ENCODE data around the gene DNTTIP2.
"Not testable (repeated sequence)": the region's sequence is repeated elsewhere in the genome, so short reads cannot be mapped to it uniquely, and the experiment has no call there.

The DNTTIP2 gene

DNA sequence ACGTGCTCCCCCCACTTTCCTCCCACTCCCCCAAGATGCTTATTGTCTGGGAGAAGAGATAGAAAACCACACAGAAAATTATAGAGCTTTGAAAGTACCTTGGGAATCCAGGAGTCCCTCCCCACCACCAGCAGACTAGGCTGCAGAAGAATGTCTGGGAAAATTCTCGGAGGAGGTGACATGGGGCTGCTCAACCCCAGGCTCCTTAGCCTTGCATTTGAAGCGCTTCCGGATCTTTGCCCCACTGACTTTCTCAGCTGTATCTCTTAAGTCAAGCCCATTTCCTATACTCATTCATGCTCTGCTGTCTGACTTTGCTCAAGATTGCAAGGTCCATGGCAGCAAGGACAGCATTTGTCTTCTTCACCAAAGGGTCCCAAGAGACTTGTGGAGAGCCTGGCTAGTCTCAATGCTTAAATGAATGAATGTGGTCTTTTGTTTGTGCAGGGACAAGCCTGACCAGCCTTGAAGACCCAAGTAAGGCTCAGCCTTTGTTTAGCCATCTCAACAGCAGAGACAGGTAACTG is 38.0 kb downstream of the DNTTIP2 start:
- DNase-seq = no peak

DNA sequence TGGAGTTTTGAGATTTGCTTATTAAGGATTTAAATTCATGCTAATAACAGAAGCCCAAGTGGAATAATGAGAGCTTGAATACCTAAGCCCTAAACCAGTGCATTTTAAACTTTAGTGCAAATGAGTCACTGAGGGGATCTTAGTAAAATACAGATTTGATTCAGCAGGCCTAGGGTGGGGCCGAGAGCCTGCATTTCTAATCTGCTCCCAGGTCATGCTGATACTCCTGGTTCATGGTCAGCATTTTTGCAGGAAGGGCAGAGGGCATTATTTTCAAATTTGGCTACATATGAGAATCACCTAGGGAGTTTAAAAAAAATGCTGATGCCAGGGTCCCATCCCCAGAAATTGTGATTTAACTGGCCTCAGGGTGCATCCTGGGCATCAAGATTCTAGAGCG is 39.3 kb downstream of the DNTTIP2 start:
- no peak for DNase-seq

DNA sequence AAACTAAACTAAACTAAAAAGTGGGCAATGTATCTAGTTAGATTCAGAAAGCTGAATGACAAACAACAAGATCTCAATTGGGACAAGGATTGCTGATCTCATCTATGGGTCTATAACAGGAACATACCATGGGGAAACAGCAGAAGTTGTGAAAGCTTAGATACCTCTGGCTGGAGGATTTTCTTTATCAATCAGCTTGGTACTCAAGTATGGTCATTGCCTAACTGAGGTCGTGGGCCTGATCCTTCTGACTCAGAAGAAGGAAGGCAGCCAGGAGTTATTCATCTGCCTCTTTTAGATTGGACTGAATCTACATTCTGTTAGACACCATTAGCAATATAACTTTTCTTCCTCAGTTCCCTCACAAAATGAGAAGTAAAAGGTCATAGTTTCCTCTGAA is 39.7 kb downstream of the DNTTIP2 start:
- DNase-seq = no peak

DNA sequence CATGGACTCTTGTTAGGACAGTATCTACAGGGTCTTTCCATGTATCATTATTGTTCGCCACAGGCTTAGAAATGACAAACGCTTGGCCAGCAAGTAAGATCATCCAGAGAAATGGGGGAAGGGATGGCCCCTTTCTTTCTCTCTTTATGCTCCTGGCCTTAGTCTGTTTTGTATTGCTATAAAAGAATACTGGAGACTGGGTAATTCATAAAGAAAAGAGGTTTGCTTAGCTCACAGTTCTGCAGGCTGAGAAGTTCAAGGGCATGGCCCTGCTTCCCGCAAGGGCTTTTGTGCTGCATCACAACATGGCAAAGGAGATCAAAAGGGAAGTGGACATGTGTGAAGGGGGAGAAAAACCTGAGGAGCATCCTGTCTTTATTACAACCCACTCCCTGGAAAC is 41.0 kb downstream of the DNTTIP2 start:
- no peak for DNase-seq

DNA sequence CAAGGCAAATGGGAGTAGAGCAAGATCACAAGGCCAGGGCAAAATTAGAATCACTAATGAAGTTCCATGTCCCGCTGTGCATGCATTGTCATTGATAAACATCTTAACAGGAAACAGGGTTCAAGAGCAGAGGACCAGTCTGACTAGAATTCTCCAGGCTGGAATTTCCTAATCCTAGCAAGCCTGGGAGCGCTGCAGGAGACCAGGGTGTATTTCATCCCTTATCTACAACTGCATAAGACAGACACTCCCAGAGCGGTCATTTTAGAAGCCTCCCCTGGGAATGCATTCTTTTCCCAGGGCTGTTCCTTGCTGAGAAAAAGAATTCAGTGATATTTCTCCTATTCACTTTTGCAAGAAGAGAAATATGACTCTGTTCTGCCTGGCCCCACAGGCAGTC is 45.7 kb downstream of the DNTTIP2 start:
- not testable (repeated sequence) for DNase-seq

DNA sequence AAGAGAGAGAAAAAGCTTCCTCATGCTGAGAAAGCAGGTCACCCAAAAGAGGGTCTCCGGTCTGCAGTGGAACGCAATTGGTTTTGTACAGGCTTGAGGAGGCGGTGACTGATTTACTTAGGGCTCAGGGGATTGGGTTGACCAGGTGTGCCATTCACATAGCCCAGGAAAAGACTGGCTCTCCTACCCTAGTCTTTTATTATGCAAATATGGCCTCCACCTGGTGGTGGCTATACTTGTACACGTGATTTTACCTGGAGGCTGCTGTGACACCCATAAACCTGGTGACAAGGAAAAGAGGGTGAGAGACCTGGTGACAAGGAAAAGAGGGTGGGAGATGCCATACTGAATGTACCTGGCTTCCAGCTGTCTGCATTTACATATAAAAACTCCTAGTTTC is 49.9 kb downstream of the DNTTIP2 start:
- no peak for DNase-seq

DNA sequence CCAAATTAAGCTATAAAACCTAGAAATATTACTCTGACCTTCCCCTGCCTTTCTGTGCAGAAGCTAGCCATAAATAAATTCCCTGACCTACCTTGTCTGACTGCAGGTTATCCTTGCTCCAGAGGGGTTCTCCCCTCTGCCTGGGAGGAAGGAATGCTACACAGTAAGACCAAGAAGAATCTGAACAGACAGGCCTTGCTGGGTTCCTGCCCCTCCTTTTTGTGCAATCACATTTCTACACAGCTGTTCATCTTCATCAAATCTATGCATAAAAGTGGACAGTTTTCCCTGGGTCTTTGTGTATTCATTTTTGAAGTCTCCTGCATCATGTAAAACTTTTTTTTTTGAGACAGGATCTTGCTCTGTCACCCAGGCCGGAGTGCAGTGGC is 50.6 kb downstream of the DNTTIP2 start:
- DNase-seq = no peak

DNA sequence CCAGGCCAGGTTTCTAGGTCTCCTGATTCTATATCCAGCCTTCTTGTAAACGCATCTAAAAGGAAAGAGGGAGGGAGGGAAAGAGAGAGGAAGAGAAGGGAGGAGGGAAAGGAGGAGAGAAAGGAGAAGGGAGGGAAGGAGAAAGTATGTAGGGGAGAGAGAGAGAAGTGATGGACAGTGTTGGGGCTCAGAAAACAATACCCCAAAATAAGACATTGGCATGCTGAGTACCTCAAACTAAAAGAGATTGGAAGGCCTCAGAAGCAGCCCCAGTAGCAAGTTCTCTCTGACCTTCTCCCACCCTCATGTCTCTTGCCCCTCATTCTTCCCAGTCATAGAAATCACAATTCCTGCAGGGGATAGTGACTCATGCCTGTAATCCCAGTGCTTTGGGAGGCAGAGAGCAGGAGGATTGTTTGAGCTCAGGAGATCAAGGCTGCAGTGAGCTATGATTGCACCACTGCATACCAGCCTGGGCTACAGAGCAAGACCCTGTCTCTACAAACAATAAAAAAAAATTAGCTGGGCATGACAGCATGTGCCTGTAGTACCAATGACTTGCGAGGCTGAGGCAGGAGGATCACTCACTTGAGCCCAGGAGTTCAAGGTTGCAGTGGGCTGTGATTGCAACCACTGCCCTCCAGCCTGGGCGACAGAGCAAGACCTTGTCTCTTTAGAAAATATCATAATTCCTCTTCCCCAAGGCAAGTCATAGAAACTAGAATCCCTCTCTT is 51.2 kb downstream of the DNTTIP2 start:
- DNase-seq = no peak

DNA sequence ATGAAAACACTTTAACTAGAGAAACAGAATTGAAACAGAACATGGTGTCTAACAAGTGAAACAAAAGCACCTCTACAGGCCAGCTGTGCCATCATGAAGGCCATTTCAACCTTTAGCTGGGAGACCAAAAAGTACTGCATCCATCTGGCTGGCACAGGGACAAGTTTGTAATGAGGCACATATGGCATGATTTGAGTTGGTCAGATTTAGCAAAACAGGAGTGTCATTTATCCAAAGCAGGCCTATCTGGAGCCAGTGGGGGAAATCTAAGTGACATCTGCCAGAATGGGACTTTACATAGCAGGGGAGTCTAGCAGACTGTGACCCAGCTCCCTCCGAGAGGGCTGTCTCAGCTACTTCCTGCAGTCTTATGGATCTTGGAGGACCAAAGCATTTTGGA is 51.9 kb downstream of the DNTTIP2 start:
- DNase-seq = no peak

DNA sequence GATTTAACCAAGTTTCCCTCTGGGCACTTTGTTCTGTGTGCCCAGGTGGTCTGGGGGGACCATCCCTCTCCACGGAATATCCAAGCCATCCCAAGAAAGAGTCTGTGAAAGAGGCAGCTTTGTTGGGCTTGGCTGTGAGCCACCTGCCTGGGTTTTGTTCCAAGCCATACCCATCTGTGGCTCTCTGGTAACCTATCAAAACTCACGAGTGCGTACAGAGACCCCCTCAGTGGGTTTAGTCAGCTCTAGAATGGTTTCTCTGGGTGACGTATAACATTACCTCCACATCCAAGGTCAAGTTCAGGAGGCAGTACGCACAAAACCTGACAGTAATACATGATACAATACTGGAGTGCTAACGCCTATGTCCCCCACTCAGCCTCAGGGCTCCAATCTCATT is 54.2 kb downstream of the DNTTIP2 start:
- no peak for DNase-seq

DNA sequence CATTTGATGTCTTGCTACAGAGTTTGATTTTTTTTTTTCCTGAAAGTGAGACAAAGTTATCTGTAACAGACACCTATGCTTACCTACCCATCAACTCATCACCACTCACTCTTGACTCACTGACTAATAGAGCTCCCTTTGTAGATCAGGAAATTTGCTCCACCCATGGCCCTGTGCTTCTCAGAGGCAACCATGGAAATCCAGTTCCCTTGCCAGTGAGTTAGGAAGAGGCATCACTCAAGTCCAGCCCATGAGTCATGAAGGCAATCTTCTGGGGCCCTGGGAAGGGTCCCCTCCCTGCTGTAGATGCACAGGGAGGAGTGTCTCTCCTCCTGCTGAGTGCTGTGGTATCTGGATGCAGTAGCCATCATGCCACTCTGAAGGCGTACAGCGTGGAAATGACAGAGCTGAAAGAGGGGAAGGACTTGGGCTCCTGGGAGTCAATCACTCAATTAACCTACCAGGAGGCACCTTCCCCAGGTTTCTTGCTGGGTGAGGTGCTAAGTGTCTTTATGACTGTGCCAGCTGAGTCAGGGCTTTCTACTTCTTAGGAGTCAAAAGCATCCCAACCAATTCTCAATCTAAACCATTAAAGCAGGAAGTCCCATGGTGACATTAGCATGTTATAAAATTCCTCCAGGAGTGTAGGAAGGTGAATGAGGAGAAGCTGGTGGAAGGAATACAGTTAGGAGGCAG is 56.1 kb downstream of the DNTTIP2 start:
- no peak for DNase-seq

DNA sequence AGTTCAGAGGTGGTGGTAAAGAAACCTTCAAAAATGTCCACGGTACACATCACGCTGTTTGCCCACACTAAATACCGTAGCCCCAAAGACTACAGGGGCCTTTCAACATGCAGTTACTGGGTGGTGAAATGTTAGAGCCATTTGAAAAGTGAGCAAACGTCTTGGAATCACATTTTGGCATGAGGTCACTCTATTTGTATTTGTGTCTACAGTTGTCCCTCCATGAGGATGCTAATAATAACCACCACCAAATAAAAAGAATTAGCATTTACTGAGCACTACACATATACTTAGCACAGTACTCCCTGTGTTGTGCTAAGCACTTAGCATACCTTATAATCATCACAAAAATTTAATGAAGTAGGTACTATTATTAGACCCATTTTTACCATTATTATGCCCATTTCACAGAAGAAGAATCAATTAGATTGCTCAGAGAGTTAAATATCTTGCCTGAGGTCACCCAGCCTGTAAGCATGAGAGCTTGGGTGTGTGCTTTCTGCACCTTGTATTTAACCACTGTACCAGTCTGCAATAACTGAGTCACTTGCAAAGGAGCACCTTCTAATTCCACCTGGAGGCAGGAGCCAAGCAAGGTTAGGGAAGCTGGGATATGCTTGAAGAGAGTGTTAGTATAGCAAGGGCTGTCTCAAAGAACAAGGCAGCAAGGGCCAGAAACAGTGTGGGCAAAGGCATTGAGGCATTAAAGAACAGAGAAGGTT is 57.4 kb downstream of the DNTTIP2 start:
- no peak for DNase-seq

DNA sequence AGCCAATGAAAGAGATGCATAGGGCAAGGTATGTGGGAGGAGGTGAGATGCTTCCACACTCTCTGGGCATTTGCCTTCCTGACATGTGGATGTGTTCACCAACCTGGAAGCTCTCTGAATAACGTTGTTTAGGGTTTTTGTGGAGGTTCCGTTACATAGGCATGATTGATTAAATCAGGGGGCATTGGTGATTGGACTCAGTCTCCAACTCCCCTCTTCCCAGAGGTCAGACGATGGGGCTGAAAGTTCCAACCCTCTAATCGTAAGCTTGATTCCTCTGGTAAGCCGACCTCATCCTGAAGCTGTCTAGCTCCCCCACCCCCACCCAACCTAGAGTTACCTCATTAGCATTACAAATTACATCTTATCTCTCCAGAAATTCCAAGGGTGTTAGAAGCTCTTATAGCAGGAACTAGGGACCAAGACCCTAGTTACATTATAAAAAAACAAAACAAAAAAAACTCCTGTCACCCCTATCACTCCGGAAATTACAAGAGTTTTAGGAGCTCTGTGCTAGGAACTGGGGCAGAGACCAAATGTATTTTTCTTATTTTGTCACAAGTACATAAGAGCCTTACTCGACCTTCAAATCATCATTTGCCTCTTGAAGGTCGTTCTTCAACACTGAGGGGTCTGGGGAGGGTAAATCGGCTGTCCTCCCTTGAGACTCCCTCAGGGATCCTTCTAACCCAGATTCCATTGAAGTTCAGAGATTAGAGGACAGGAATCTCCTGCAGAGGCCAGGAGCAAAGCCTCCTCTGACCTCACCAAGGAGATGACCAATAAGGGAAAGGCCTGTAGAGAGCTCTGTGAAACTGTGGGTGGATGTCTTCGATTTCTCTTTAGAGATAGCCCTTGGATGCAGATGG is 58.2 kb downstream of the DNTTIP2 start:
- no peak for DNase-seq

DNA sequence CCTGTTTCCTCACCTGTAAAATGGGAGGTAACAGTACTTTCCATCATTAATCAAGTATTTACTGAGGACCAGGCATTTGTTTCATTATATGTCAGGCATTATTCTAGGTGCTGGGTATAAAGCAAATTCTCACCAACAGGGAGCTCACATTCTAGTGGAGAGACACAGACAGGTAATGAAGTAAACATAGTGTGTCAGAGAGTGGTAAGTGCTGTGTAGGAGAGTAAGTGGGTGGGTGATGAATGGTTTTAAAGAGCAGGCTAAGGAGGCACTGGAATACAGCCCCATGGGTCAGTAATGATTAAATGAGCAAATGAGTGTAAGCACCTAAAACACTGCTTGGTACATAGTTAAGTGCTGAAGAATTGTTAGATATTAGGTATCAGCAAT is 60.4 kb downstream of the DNTTIP2 start:
- no peak for DNase-seq

DNA sequence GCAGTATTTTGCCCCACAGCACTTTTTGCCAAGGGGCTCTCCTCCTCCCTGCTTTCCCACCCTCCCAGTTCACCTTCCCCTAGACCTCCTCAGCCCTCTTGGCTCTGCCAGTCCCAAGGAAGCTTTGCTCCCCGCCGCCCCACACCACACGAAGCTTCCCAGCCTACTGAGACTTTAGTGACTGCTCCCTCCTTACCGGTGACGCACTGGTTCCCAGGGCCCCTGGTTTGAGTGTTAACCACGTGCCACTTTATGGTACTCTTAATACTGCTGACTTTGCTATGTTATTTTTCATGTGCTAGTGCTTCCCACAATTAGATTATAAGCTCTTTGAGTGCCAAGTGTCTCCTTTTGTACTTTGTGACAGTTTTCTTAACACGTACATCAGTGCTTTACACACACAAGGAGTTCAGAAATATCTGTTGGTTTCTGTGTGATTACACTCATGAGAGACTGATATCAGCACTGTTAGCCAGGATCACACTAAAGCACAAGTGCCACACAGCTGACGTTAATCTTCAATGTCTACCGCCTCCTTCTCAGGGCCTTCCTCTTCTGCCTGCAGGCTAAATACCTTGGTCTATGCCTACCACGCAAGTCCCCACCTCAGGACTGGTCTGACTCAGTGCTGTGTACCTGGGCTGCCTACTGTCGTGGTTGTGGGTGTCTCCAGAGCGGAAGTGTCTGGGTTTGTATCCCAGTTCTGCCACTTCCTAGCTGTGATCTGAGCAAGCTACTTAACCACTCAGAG is 61.0 kb downstream of the DNTTIP2 start:
- DNase-seq = peak; percentile 57

DNA sequence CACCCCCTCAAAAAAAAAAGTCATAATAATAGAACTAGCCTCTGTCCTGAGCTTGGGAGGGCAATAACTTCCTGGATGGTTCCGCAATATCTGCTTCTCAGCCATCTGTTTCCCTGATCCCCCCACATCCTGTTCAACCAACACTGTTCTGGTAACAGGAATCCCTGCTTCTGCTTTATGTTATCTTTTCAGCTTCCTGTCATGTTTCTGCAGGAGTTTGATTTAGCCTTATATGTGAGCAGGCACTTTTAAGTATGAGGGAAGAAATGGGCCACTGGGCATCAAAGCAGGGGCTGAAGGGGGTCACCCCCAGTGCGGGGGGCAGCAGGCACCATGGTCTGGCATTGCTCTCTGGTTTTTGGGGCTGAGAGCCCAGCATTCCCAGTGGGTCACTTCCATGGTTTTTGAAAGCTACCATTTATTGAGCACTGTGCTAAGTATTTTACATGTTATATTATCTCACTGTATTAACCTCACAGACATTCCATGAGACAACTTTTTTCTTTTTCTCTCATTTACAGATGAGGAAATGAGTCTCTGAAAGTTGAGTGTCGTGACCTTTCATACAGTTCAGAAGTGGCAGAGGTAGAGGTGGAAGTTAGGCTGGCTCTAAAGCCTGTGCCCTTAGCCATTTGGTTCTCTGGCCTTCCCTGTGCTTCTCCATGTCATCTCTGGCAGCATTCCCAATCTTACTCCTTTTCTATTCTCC is 61.9 kb downstream of the DNTTIP2 start:
- no peak for DNase-seq

Measured in activated CD8-positive, alpha-beta memory T cell treated with anti-CD3 and anti-CD28 coated beads, Interleukin-2, amount 50 U/mL, for 48 hours (primary cell).